GM19023 (cell line): ENCODE results near the gene EFNA4.

Source experiments
- ATAC-seq: cut with Tn5 transposase; IDR thresholded peaks from one replicate; pipeline ENCODE4 v1.9.1; 2021; ENCODE audit warnings: mild to moderate bottlenecking, moderate library complexity; ENCODE audit not compliant: unreplicated experiment

EFNA4 gene

GRCh38 chr1:155072531-155073289 lies 9.2 kb downstream of the EFNA4 start:
- no peak for ATAC-seq

GRCh38 chr1:155073377-155074242 lies 10.1 kb downstream of the EFNA4 start:
- ATAC-seq, result no peak

GRCh38 chr1:155075535-155075934 lies 12.0 kb downstream of the EFNA4 start:
- no peak for ATAC-seq

- no peak for ATAC-seq
Measured at GRCh38 chr1:155076371-155076770, 12.8 kb downstream of the EFNA4 start.

DNA sequence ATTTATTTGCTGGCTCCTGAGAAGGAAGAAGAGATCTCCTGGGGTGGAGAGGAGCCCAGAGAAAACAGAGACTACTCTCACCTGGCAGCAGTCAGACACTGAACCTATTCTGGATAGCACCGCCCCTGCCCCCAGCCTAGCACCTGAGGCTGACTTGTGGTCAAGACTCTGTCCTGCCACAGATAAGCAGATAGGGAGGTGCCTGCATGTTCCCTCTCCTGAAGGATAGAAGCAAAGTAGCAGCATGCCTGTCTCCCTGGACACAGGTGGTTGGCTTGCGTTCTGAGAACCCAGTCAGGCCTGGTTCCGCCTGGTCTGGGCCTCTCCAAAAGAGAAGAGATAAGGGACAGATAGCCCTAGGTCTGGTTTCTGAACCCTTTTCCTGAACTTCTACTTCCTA lies 13.8 kb downstream of the EFNA4 start:
- no peak for ATAC-seq

GRCh38 chr1:155077758-155078445 lies 14.4 kb downstream of the EFNA4 start:
- ATAC-seq, result no peak

GRCh38 chr1:155078469-155079209 lies 15.1 kb downstream of the EFNA4 start, which contains the start of gene EFNA3:
Gene EFNA3, plus strand, starts transcription at chr1:155078837. Its CDS starts 105 bp downstream, at chr1:155078942.
- ATAC-seq, result no peak

- ATAC-seq, result no peak
Measured at GRCh38 chr1:155079210-155079486, 15.6 kb downstream of the EFNA4 start.

- ATAC-seq, result no peak
Measured at GRCh38 chr1:155079487-155080311, 16.2 kb downstream of the EFNA4 start.

DNA sequence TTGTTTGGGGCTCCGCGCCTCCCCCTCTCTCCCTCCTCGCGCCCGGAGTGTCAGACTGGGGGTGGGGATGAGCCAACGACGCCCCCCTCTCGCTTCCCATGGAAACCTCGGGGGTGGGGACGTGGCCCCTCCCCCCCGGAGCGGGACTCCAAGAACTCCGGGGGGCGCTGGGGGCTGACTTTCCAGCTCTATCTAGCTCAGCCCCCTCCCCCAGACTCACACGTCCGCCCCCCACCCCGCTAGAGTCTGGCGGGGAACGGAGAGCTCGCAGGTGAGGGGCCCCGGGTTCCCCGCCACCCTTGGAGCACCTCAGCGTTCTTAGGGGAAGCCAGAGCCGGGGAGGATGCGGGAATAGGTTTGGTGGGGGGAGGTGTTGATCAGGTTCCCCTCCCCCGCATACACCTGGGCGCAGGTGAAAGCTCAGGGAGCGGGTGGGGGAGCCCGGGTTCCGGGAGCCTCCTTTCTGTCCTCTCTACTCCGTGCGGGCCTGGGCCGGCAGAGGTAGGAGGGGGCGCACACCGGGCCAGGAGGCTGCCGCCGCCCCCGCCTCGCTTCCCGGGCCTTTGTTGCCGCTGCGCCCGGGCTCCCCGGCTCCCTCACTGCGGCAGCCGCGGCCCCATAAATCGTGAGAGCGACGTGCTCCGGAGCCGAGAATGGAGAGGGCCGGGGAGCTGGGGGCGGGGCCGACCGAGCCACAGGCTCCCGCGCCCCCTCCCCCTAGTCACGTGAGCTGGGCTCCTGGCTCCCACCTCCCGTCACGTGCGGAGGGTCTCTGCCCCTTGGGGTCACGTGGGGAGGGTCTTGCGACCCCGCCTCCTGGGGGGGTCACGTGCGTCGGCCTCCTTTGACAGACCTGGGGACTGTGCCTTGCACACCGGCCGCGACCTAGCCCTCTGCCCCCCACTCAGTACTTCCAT lies 17.0 kb downstream of the EFNA4 start:
- no peak for ATAC-seq

- ATAC-seq, result no peak
Measured at GRCh38 chr1:155081472-155082300, 18.1 kb downstream of the EFNA4 start.

- ATAC-seq, result no peak
Measured at GRCh38 chr1:155082301-155083051, 18.9 kb downstream of the EFNA4 start.

DNA sequence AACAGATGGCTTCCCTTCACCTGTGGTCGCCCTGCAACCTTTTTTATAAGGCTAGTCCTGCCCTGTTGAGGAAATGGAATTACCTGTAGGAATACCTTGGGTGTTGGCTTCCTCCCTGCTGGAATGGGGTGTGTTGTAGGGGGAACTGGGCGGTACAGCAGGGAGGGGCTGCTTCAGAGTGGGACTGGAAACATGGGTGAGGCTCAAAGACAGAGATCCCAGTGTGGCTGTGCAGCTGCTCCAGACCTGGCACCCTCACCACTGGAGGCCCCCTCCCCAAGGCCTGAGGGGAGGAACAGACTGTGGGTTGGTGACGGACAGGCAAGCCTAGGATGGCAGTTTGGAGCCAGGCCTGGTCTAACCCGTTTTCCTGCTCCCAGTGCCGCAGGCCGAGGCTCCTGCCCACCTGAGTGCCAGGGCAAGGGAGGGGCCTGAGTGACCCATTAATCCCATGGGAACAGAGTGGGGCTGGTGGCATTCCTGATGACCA lies 19.6 kb downstream of the EFNA4 start:
- no peak for ATAC-seq

DNA sequence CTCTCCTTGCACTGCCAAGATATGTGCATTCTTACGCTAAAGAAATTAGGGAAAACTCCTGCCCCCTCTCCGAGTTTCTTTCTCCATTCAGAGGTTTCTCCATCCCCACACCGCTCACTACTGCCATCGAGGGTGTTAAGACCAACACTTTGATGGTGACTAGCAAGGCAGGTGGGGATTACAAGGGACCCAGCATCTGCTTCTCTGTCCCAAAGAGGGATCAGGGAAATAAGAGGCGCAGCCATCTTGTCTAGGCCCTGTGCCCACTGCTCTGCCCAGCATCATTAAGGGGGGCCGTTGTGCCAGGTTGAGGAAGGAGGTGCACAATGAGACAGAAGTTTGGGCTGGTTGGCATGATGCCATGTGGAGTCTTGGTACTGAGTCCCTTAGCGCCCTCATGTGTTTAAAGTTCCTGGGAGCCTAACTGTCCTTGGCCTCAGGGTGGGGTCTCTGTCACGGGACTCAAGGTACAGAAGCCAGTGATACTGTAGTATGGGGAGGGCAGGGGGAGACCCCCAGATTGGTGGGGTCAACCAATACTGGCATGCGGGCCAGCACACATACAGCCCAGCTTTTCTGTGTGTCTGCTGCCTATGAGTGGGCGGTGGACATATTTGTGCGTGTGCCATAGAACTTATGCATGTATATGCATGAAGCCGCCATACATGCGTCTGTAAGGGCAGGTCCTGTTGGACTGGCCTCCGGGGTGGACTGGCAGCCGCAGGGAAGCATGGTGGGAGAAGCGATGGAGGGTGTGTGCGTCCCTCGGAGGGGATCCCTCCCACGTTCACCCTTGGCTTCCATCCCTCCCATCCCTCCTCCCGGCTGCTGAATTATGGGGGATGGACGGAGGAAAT lies 20.6 kb downstream of the EFNA4 start:
- ATAC-seq, result no peak

GRCh38 chr1:155084722-155085503 lies 21.4 kb downstream of the EFNA4 start:
- ATAC-seq, result peak; percentile 78
